ENCODE data around the gene MYCBPAP.

The MYCBPAP gene

DNA sequence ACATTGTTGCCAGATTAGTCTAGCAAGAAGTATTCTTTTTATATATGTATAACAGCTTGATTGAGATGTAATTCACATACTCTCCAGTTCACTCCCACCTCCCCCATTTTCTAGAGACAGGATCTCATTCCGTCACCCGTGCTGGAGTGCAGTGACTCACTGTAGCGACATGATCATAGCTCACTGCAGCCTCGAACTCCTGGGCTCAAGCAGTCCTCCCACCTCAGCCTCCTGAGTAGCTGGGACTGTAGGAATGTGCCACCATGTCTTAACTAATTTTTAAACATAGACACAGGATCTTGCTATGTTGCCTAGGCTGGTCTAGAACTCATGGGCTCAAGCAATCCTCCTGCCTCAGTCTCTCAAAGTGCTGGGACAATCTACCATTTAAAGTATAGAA lies 32.9 kb upstream of the MYCBPAP start:
- TF ChIP-seq, protein P1, sequence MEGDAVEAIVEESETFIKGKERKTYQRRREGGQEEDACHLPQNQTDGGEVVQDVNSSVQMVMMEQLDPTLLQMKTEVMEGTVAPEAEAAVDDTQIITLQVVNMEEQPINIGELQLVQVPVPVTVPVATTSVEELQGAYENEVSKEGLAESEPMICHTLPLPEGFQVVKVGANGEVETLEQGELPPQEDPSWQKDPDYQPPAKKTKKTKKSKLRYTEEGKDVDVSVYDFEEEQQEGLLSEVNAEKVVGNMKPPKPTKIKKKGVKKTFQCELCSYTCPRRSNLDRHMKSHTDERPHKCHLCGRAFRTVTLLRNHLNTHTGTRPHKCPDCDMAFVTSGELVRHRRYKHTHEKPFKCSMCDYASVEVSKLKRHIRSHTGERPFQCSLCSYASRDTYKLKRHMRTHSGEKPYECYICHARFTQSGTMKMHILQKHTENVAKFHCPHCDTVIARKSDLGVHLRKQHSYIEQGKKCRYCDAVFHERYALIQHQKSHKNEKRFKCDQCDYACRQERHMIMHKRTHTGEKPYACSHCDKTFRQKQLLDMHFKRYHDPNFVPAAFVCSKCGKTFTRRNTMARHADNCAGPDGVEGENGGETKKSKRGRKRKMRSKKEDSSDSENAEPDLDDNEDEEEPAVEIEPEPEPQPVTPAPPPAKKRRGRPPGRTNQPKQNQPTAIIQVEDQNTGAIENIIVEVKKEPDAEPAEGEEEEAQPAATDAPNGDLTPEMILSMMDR (IDR thresholded peaks at IDR 0.05), result no peak

DNA sequence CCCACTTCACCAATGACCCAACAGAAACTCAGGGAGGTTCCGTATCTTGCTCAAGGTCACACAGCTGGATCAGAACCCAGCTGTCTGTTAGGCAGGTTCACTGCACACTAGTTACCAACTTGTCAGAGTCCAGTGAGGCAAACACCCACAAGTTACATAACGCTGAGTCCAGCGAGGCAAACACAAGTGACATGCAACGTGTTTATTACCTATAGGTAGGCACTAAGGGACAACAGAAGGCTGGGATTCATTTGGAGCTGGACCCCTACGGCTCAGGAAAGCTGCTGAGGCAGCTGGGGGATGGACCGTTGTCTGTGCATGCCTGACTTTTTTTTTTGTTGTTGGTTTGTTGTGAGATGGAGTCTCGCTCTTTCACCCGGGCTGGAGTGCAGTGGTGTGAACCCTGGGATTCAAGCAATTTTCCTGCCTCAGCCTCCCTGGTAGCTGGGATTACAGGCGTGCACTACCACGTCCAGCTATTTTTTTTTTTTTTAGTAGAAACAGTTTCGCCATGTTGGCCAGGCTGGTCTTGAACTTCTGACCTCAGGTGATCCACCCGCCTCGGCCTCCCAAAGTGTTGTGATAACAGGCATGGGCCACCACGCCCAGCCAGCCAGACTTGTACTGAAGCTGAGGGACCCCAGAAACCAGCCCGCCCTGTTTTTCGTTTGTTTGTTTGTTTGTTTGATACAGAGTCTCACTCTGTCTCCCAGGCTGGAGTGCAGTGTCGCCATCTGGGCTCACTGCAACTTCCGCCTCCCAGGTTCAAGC lies 31.5 kb upstream of the MYCBPAP start:
- TF ChIP-seq, protein P1 (IDR thresholded peaks at IDR 0.05), result no peak

DNA sequence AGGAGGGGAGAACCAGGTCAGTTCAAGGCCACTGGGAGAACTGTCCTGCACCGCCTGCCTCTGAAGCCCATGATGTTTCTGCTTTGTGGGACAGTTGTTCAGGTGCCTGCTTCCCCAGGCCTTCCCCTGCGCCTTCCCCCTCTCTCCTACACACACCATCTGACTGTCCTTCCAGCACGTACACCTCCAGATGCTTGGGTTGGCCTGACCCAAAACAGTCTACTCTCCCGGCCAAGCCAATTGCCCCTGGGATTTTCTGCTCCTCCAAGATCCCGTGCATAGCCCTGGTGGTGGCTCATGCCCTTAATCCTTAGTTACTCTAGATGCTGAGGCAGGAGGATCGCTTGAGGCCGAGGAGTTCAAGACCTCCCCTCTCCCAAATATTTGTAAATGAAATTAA lies 30.3 kb upstream of the MYCBPAP start:
- TF ChIP-seq, protein P1 (IDR thresholded peaks at IDR 0.05), result no peak

DNA sequence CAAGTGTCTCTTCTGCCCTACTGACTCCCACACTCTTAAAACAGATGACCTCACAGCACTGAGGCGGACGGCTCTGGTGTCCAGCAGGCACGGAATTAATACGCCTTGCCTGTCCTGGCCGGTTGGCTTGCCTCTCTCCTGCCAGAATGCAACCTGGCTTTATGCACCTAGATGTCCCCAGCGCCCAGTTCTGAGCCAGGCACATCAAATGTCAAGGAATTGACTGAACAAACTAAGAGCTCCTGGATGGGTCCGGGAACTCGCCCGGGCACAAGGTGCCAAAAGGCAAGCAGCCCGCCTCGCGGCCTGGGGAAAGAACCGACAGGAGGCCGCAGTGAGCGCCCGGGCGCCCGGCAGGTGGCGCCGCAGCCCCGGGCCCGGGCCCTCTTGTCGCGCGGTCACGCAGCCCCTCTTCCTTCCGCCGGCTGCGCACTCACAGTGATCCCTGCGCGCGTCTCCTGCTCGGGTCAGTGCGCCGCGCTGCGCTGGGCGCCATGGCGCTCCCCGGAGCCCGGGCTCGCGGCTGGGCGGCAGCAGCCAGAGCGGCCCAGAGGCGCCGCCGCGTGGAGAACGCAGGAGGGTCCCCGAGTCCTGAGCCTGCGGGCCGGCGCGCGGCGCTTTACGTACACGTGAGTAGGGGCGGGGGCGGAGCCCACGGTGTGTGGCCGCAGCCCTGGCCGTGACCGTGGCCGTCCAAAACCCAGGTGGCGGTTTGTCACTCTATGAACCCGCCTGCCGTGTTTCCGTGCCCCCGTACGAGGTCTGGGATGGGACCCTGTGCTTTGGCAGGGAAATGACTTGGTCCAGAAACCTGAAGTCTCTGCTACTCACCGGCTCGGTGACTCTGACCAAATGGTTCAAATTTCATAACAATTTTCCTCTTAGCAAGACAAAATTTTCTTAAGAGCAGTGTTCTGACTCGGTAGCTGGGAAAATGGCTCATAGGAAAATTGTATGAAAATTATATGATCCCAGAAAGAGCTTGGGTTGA lies 29.6 kb upstream of the MYCBPAP start, which contains the start of gene RSAD1:
Gene RSAD1, plus strand, starts transcription at position 470 of the 991 bp plus-strand sequence. Its CDS starts 25 bp downstream, at position 495.
- TF ChIP-seq, protein P1 (IDR thresholded peaks at IDR 0.05), result peak; percentile 96

DNA sequence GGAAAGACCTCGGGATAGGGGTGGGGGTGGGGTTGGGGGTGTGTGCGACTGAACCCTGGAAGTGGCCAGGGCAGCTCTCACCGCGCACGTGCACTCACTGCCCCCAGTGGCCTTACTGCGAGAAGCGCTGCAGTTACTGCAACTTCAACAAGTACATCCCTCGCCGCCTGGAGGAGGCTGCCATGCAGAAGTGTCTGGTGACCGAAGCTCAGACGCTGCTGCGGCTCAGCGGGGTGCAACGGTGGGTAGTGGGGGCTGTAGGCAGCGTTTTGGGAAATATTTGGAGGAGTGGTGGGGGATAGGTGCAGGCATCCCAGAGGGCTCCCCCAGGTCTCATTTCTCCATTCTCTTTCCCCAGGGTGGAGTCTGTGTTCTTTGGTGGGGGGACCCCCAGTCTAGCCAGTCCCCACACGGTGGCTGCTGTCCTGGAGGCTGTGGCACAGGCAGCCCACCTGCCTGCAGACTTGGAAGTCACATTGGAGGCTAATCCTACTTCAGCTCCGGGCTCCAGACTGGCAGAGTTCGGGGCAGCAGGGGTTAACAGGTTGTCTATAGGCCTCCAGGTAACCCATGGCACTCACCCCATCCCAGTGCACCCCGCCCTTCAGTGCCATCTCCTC lies 28.6 kb upstream of the MYCBPAP start:
- TF ChIP-seq, protein P1 (IDR thresholded peaks at IDR 0.05), result peak; percentile 53; the same call in 1 of the 2 replicates

DNA sequence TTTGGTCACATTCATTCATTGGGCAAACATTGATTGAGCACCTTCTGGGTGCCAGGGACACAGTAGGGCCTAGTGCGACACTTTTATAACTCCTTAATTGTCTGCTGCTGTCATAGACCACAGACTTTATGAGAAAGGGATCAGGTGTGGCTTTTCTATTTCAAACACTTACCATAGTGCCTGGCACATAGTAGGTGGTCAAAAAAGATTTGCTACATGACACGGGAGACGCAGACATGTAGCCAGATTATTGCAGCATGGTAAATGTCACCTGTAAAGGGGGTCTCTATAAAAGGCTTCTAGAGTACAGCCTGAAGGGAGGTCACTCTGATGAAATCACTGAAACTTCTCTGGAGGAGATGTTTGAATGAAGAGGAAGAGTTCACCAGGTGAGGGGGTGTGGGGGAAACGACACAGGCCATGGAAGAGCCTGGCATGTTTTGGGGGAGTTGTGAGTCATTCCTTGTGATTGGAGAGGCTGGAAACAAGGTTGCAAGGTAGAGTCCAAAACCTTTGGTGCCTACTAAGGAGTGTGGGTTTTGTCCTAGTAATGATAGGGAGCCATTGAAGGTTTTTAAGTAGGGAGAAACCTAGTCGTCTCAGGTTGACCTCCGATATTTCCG lies 28.0 kb upstream of the MYCBPAP start:
- TF ChIP-seq, protein P1 (IDR thresholded peaks at IDR 0.05), result no peak
